Heart right ventricle (tissue), 16 donors: ENCODE results near the gene SMARCAL1. TPM values are rescaled to one million over a fixed set of nuclear protein-coding genes. Genes with fewer than 3 reads are reported as not detected.

ENCODE experiments used
- ATAC-seq, 8 donors: fragments of 200-7000 bp; cut with Tn5 transposase; one replicate each; pipeline ENCODE4 v1.9.1; 2020; ENCODE audit warnings: mild to moderate bottlenecking in 8 of 8, moderate library complexity in 8 of 8, moderate number of reproducible peaks in 1 of 8
- DNase-seq, 2 donors: peaks; one replicate each; pipeline ENCODE4 v3.0.0-alpha.2; 2020
- H3K27ac ChIP-seq, 10 donors: fragments of 200-600 bp; sonication (generic) in 2 of 10; one replicate each; pipeline versions ENCODE4 v1.5.0 to v1.8.0; 2020 to 2022; ENCODE audit warnings: mild to moderate bottlenecking in 3 of 10
- H3K27me3 ChIP-seq, 7 donors: fragments of 200-600 bp; one replicate each; pipeline ENCODE4 v1.8.0; 2021 to 2022; ENCODE audit warnings: mild to moderate bottlenecking in 2 of 7
- H3K36me3 ChIP-seq, 9 donors: fragments of 200-600 bp; sonication (generic) in 1 of 9; one replicate each; pipeline versions ENCODE4 v1.5.0 to v1.8.0; 2020 to 2022; ENCODE audit warnings: mild to moderate bottlenecking in 2 of 9
- H3K4me1 ChIP-seq, 9 donors: fragments of 200-600 bp; sonication (generic) in 1 of 9; one replicate each; pipeline versions ENCODE4 v1.5.0 to v1.8.0; 2020 to 2022; ENCODE audit warnings: mild to moderate bottlenecking in 4 of 9
- H3K4me3 ChIP-seq, 10 donors: fragments of 200-600 bp; sonication (generic) in 2 of 10; one replicate each; pipeline versions ENCODE4 v1.5.0 to v1.8.0; 2020 to 2022; ENCODE audit warnings: mild to moderate bottlenecking in 7 of 10, moderate library complexity in 2 of 10
- H3K9me3 ChIP-seq, 11 donors: fragments of 200-600 bp in 10 of 11; sonication (generic) in 2 of 11; one replicate each; pipeline versions ENCODE4 v1.5.0 to v1.8.0; 2013 to 2022; ENCODE audit warnings: mild to moderate bottlenecking in 2 of 11, control low read depth in 1 of 11, moderate library complexity in 1 of 11
- CTCF ChIP-seq, 9 donors: fragments of 200-600 bp; sonication (generic) in 2 of 9; IDR thresholded peaks; one replicate each; pipeline versions ENCODE4 v1.5.0 to v1.8.0; 2021 to 2022; ENCODE audit warnings: antibody characterized with exemption in 9 of 9, mild to moderate bottlenecking in 5 of 9, moderate library complexity in 1 of 9
- WGBS, 2 donors: extraction: QIAGEN DNeasy Blood & Tissue Kit; methylation state at CpG; one replicate each; pipeline ENCODE4 v1.1.7; 2013; ENCODE audit warnings: inconsistent platforms in 1 of 2; 5-methylcytosine and 5-hydroxymethylcytosine counted together
- intact Hi-C, 10 donors: fragments of 100-400 bp; cut with DNase I; formaldehyde crosslinking; loops; one replicate each; pipeline versions ENCODE4 v1.11.1 to v1.14.2; 2022
- polyA plus RNA-seq, 2 donors: library from polyadenylated mRNA; stranded (reverse); fragments of 200-250 nt; gene quantifications; one replicate each; pipeline ENCODE4 v1.2.3, GENCODE V29; 2013
- total RNA-seq, 10 donors: library from RNA; stranded (reverse); fragmentation: NEBNext Ultra II Directional in 3 of 10; extraction: Animal tissue kit (Norgen Biotek cat#: 25700) in 3 of 10; gene quantifications; one replicate each; pipeline versions ENCODE4 v1.2.1 to v1.2.4, GENCODE V29; 2021 to 2023
- donor health status: Arrhythmogenic right ventricular cardiomyopathy.
- donor health status: ischemic (EF 13 %, LVEDD 7.1; RV severe dilation, severe dysfunction).
- donor health status: healthy with polysubstance abuse.
- donor health status: DM: no; HTN: yes; CAD: no.
- donor health status: DM: no; HTN: no; CAD: no.
- donor health status: ischemic (EF 25% LVEDD 6.9; RV normal size, moderate dysfunction).
- donor health status: ischemic (EF 25% LVEDD 5.7; RV mildly dilated, moderate dysfunction).
- donor health status: healthy.
- donor health status: DM: yes; HTN: yes; CAD: no.
- donor health status: Ischemic cardiomyopathy.
- donor health status: ischemic (EF 35%, LVEDD 5.7; RV mildly dilated, moderate dysfunction).
- donor health status: nonischemic (EF 11% LVEDD 7.7; RV severe dilation, severe dysfunction).
- donor health status: DM: yes; HTN: yes; CAD: no.
- donor health status: PGD.
- donor health status: ischemic (EF 29% LVEDD 5.4; RV normal size, mild dysfunction).
- donor health status: nonischemic (EF 23%, LVEDD 6.1; RV moderate dilation, normal function).

The SMARCAL1 gene
- total and polyA plus RNA-seq, 12 donors, result 3.8 to 14.8 (median 9.6) TPM

- intact Hi-C loops, result no loop called here
- TF ChIP-seq CTCF (IDR thresholded peaks at IDR 0.05), result no peak
- Histone ChIP-seq H3K4me3 (no peak overlapping the region), H3K27ac (no peak overlapping the region), H3K36me3 (peaks cover 0 to 99% (median 23%) of the 10 kb centered on the region in 9 donors), H3K4me1 (no peaks in the 10 kb centered on the region), H3K27me3 (no peaks in the 10 kb centered on the region), H3K9me3 (no peaks in the 10 kb centered on the region)
- 76 to 98% methylated on average over 3 of the region's 3 CpGs for WGBS, 2 donors
- DNase-seq (no peak), ATAC-seq (no peak)
Measured at GRCh38 chr2:216441308-216442010, 29.2 kb downstream of the SMARCAL1 start.

GRCh38 chr2:216445501-216445900, 33.2 kb downstream of the SMARCAL1 start:
- DNase-seq (no peak), ATAC-seq (no peak)
- Histone ChIP-seq H3K4me1 (peaks cover 0 to 13% (median 4%) of the 10 kb centered on the region in 9 donors), H3K27ac (no peak overlapping the region), H3K4me3 (no peak overlapping the region), H3K36me3 (peaks cover 0 to 99% (median 44%) of the 10 kb centered on the region in 9 donors), H3K27me3 (no peaks in the 10 kb centered on the region), H3K9me3 (peaks cover 0 to 11% (median 0%) of the 10 kb centered on the region in 11 donors)
- intact Hi-C loops, result no loop called here
- 88 to 89% methylated on average over 5 of the region's 5 CpGs for WGBS, 2 donors
- TF ChIP-seq CTCF (IDR thresholded peaks at IDR 0.05), result no peak

- TF ChIP-seq CTCF (IDR thresholded peaks at IDR 0.05), result no peak
- 71 to 72% methylated on average over 2 of the region's 2 CpGs for WGBS, 2 donors
- Histone ChIP-seq H3K27me3 (no peaks in the 10 kb centered on the region), H3K4me3 (no peak overlapping the region), H3K36me3 (peaks cover 0 to 99% (median 50%) of the 10 kb centered on the region in 9 donors), H3K27ac (peak overlapping the region in 1 of 10 donors; percentile 59), H3K9me3 (peaks cover 0 to 11% (median 0%) of the 10 kb centered on the region in 11 donors), H3K4me1 (peaks cover 0 to 18% (median 4%) of the 10 kb centered on the region in 9 donors)
- intact Hi-C loops, result no loop called here
- ATAC-seq (no peak), DNase-seq (no peak)
Measured at GRCh38 chr2:216446343-216446742, 34.1 kb downstream of the SMARCAL1 start.

GRCh38 chr2:216447293-216447692, 35.0 kb downstream of the SMARCAL1 start:
- peak; percentile 32 to 34 for DNase-seq
- H3K9me3 ChIP-seq, result peaks cover 0 to 11% (median 0%) of the 10 kb centered on the region in 11 donors
- peak; percentile 77 to 94 (median 90) for ATAC-seq
- H3K36me3 ChIP-seq, result peaks cover 0 to 100% (median 54%) of the 10 kb centered on the region in 9 donors
- H3K4me3 ChIP-seq, result no peak overlapping the region
- WGBS, 2 donors, result 46 to 68% methylated on average over 3 of the region's 3 CpGs
- no peak for TF ChIP-seq CTCF (IDR thresholded peaks at IDR 0.05)
- intact Hi-C loops, result no loop called here
- peak overlapping the region in 5 of 10 donors; percentile 10 to 59 (median 20) for H3K27ac ChIP-seq
- H3K4me1 ChIP-seq, result peaks cover 0 to 20% (median 4%) of the 10 kb centered on the region in 9 donors
- no peaks in the 10 kb centered on the region for H3K27me3 ChIP-seq
